Measurements from ENCODE around the gene NUSAP1.

GRCh38 chr15:41292521-41292920, 40.2 kb upstream of the NUSAP1 start:
- TF ChIP-seq SP1 (IDR thresholded peaks at IDR 0.05) (no peak), REST (IDR thresholded peaks at IDR 0.05) (no peak), CTCF (IDR thresholded peaks at IDR 0.05; ENCODE audit: low read depth, low read length, missing input control) (no peak), GABPA (IDR thresholded peaks at IDR 0.05 in 1 of 2, conservative IDR thresholded peaks at IDR 0.05 in 1 of 2) (no peak)

Measured in liver (tissue), 3 donors.